GM18519 (cell line): ENCODE results near the gene ATP1A3.

Source experiments
- ATAC-seq: cut with Tn5 transposase; IDR thresholded peaks from one replicate; pipeline ENCODE4 v1.9.1; 2021; ENCODE audit warnings: mild to moderate bottlenecking, moderate library complexity; ENCODE audit not compliant: unreplicated experiment, low FRiP score

Gene ATP1A3

GRCh38 chr19:41988947-41989346, 5.1 kb downstream of the ATP1A3 start:
- ATAC-seq, result no peak

- no peak for ATAC-seq
Measured at GRCh38 chr19:41987141-41987860, 6.7 kb downstream of the ATP1A3 start.

GRCh38 chr19:41984961-41985360, 9.1 kb downstream of the ATP1A3 start:
- no peak for ATAC-seq

GRCh38 chr19:41981724-41982123, 12.3 kb downstream of the ATP1A3 start:
- no peak for ATAC-seq

GRCh38 chr19:41978470-41978869, 15.6 kb downstream of the ATP1A3 start:
- ATAC-seq, result no peak

- ATAC-seq, result no peak
Measured at GRCh38 chr19:41977916-41978315, 16.1 kb downstream of the ATP1A3 start.

- no peak for ATAC-seq
Measured at GRCh38 chr19:41974652-41975051, 19.4 kb downstream of the ATP1A3 start.

GRCh38 chr19:41971363-41971762, 22.7 kb downstream of the ATP1A3 start:
- ATAC-seq, result no peak

GRCh38 chr19:41969772-41970458, 24.1 kb downstream of the ATP1A3 start:
- ATAC-seq, result no peak

GRCh38 chr19:41968751-41969595, 25.1 kb downstream of the ATP1A3 start:
- no peak for ATAC-seq

- ATAC-seq, result no peak
Measured at GRCh38 chr19:41967054-41967783, 26.8 kb downstream of the ATP1A3 start.

GRCh38 chr19:41965106-41965505, 28.9 kb downstream of the ATP1A3 start:
- no peak for ATAC-seq

GRCh38 chr19:41960973-41961372, 33.1 kb downstream of the ATP1A3 start:
- no peak for ATAC-seq

- ATAC-seq, result peak; percentile 63
Measured at GRCh38 chr19:41959056-41960053, 34.7 kb downstream of the ATP1A3 start, which contains the start of gene RABAC1. RABAC1 (minus strand) TSS chr19:41959321; CDS start chr19:41959292, 29 bp downstream.

GRCh38 chr19:41958367-41959055, 35.5 kb downstream of the ATP1A3 start:
- no peak for ATAC-seq

GRCh38 chr19:41957838-41958366, 36.1 kb downstream of the ATP1A3 start:
- ATAC-seq, result no peak

GRCh38 chr19:41957161-41957837, 36.7 kb downstream of the ATP1A3 start:
- no peak for ATAC-seq

GRCh38 chr19:41956621-41957020, 37.4 kb downstream of the ATP1A3 start:
- ATAC-seq, result no peak
